ACC112 (cell line): ENCODE data around the gene KRTAP4-7.
A peak's percentile ranks its signal among the peaks of the same experiment; 100 is the strongest.
"Not testable (repeated sequence)": the region's sequence is repeated elsewhere in the genome, so short reads cannot be mapped to it uniquely, and the experiment has no call there.

Source experiments
- H2AFZ ChIP-seq: fragments of 200-600 bp; sonication (generic); one replicate; pipeline ENCODE4 v1.6.0; 2017; ENCODE audit warnings: antibody characterized with exemption, low read length; ENCODE audit not compliant: unreplicated experiment
- H3K27ac ChIP-seq: fragments of 200-600 bp; sonication (generic); 2 replicates; pipeline ENCODE4 v1.5.1; 2014; ENCODE audit warnings: low read depth, mild to moderate bottlenecking, antibody characterized with exemption, low read length, moderate library complexity
- H3K27me3 ChIP-seq: fragments of 200-600 bp; sonication (generic); 2 replicates; pipeline ENCODE4 v1.6.1; 2014; ENCODE audit warnings: mild to moderate bottlenecking, antibody characterized with exemption, low read length, moderate library complexity, mixed read lengths; ENCODE audit not compliant: insufficient read depth
- H3K36me3 ChIP-seq: fragments of 200-600 bp; sonication (generic); 2 replicates; pipeline ENCODE4 v1.6.1; 2016; ENCODE audit warnings: mild to moderate bottlenecking, antibody characterized with exemption, low read length, moderate library complexity, mixed read lengths; ENCODE audit not compliant: insufficient read depth
- H3K4me1 ChIP-seq: fragments of 200-600 bp; sonication (generic); one replicate; pipeline ENCODE4 v1.6.1; 2016; ENCODE audit warnings: low read length, mixed read lengths; ENCODE audit not compliant: insufficient read depth, unreplicated experiment, control insufficient read depth
- H3K4me3 ChIP-seq: fragments of 200-600 bp; sonication (generic); 2 replicates; pipeline ENCODE4 v1.5.1; 2014; ENCODE audit warnings: mild to moderate bottlenecking, low read depth, low read length
- H3K79me2 ChIP-seq: fragments of 200-600 bp; sonication (generic); one replicate; pipeline ENCODE4 v1.6.0; 2016; ENCODE audit warnings: low read length; ENCODE audit not compliant: control insufficient read depth, unreplicated experiment, insufficient read depth

Gene KRTAP4-7

GRCh38 chr17:41098042-41098441 lies 14.1 kb downstream of the KRTAP4-7 start, which contains the start of gene KRTAP4-8:
TSS of gene KRTAP4-8 (minus strand) at chr17:41098142. CDS start at chr17:41098084, 58 bp downstream.
- Histone ChIP-seq H3K27ac (no peak within 1 kb of the TSS), H3K4me3 (no peak within 1 kb of the TSS), H2AFZ (no peak within 1 kb of the TSS), H3K79me2 (no peaks in the 10 kb centered on the region), H3K36me3 (no peaks in the 10 kb centered on the region), H3K27me3 (no peaks in the 10 kb centered on the region), H3K4me1 (peaks cover 11% of the 10 kb centered on the region)

GRCh38 chr17:41098481-41098880 lies 14.5 kb downstream of the KRTAP4-7 start:
- Histone ChIP-seq H3K27ac (no peak overlapping the region), H3K79me2 (no peaks in the 10 kb centered on the region), H2AFZ (no peak overlapping the region), H3K27me3 (no peaks in the 10 kb centered on the region), H3K36me3 (no peaks in the 10 kb centered on the region), H3K4me1 (peaks cover 11% of the 10 kb centered on the region), H3K4me3 (no peak overlapping the region)

GRCh38 chr17:41099682-41100480 lies 15.9 kb downstream of the KRTAP4-7 start:
- not testable (repeated sequence) for H3K27ac ChIP-seq, H3K4me3 ChIP-seq

GRCh38 chr17:41101586-41102259 lies 17.8 kb downstream of the KRTAP4-7 start, which contains the start of gene KRTAP4-16:
TSS of gene KRTAP4-16 (minus strand) at chr17:41102209. CDS start at chr17:41102209, 0 bp downstream.
- Histone ChIP-seq H3K27me3 (no peaks in the 10 kb centered on the region), H3K4me1 (peaks cover 23% of the 10 kb centered on the region), H2AFZ (no peak within 1 kb of the TSS), H3K79me2 (no peaks in the 10 kb centered on the region), H3K27ac (no peak within 1 kb of the TSS), H3K36me3 (no peaks in the 10 kb centered on the region), H3K4me3 (no peak within 1 kb of the TSS)

More at GRCh38 chr17:41099682-41100480, 15.9 kb downstream of the KRTAP4-7 start:
- H2AFZ ChIP-seq, H3K27me3 ChIP-seq, H3K79me2 ChIP-seq, H3K36me3 ChIP-seq: not testable (repeated sequence)
- peaks cover 21% of the 10 kb centered on the region for H3K4me1 ChIP-seq

- Histone ChIP-seq H3K4me1 (peaks cover 15% of the 10 kb centered on the region), H2AFZ (no peak overlapping the region), H3K79me2 (no peaks in the 10 kb centered on the region), H3K36me3 (no peaks in the 10 kb centered on the region), H3K4me3 (no peak overlapping the region), H3K27ac (peak overlapping the region; percentile 50), H3K27me3 (no peaks in the 10 kb centered on the region)
Observed at GRCh38 chr17:41103896-41104295, 19.9 kb downstream of the KRTAP4-7 start.

- peaks cover 15% of the 10 kb centered on the region for H3K4me1 ChIP-seq
- H3K27me3 ChIP-seq = not testable (repeated sequence)
Observed at GRCh38 chr17:41104386-41105038, 20.6 kb downstream of the KRTAP4-7 start.

GRCh38 chr17:41105347-41105746 lies 21.4 kb downstream of the KRTAP4-7 start, which contains the start of gene KRTAP4-9:
TSS of gene KRTAP4-9 (plus strand) at chr17:41105389. CDS start at chr17:41105389, 0 bp downstream.
- not testable (repeated sequence) for H3K27me3 ChIP-seq, H3K4me3 ChIP-seq
- peak within 1 kb of the TSS; percentile 50 for H3K27ac ChIP-seq

More at GRCh38 chr17:41104386-41105038, 20.6 kb downstream of the KRTAP4-7 start:
- not testable (repeated sequence) for H3K79me2 ChIP-seq, H3K4me3 ChIP-seq, H2AFZ ChIP-seq, H3K36me3 ChIP-seq
- H3K27ac ChIP-seq = peak overlapping the region; percentile 50

GRCh38 chr17:41107941-41108450 lies 24.0 kb downstream of the KRTAP4-7 start:
- no peaks in the 10 kb centered on the region for H3K27me3 ChIP-seq
- no peak overlapping the region for H2AFZ ChIP-seq
- peaks cover 12% of the 10 kb centered on the region for H3K4me1 ChIP-seq
- no peak overlapping the region for H3K4me3 ChIP-seq
- 0 out of 2 replicates have a peak, but pooled peaks cover 3% of the 10 kb centered on the region for H3K36me3 ChIP-seq
- no peak overlapping the region for H3K27ac ChIP-seq
- H3K79me2 ChIP-seq = no peaks in the 10 kb centered on the region

More at GRCh38 chr17:41105347-41105746, 21.4 kb downstream of the KRTAP4-7 start, which contains the start of gene KRTAP4-9:
- not testable (repeated sequence) for H3K36me3 ChIP-seq, H2AFZ ChIP-seq, H3K79me2 ChIP-seq
- H3K4me1 ChIP-seq = peaks cover 12% of the 10 kb centered on the region

GRCh38 chr17:41108728-41109386 lies 24.9 kb downstream of the KRTAP4-7 start:
- H2AFZ ChIP-seq, H3K79me2 ChIP-seq, H3K36me3 ChIP-seq, H3K27me3 ChIP-seq, H3K4me3 ChIP-seq, H3K27ac ChIP-seq, H3K4me1 ChIP-seq: not testable (repeated sequence)
